K562 (cell line): ENCODE measurements around the gene CALM1. TPM values are rescaled to one million over a fixed set of nuclear protein-coding genes. Genes with fewer than 3 reads are reported as not detected.

Experiments
- ATAC-seq: fragments of 200-7000 bp; cut with Tn5 transposase; 3 replicates; pipeline ENCODE4 v1.9.1; 2020; ENCODE audit warnings: moderate library complexity
- BruUV-seq: library from RNA; stranded (reverse); fragments of 400-500 nt; replicated peaks from 2 replicates; lab custom pipeline; 2021; lab: Mats Ljungman, UMichigan
- CTCF ChIA-PET: fragments of 300-600 bp; formaldehyde crosslinking; extraction: SDS; loops from one replicate; lab custom pipeline; 2021; ENCODE audit warnings: low intra/inter-chr PET ratio; lab: Yijun Ruan, JAX
- POLR2A ChIA-PET: fragments of 300-600, 350-650 bp; sonication (Branson Sonifier 250); formaldehyde crosslinking; extraction: SDS; loops from one replicate; lab custom pipeline; 2021; ENCODE audit warnings: antibody characterized with exemption, inconsistent platforms; lab: Yijun Ruan, JAX
- DNase-seq, 4 experiments: peaks; one replicate each; pipeline versions ENCODE4 v3.0.0 to v3.0.0-alpha.2; 2011 to 2018; ENCODE audit warnings: low spot score in 3 of 4, mixed read lengths in 3 of 4; ENCODE audit errors: extremely low read depth in 1 of 4
- FAIRE-seq: peaks from 2 replicates; lab custom pipeline; 2011; peaks lifted over from hg19 to GRCh38; lab: Jason Lieb, UNC
- H2AFZ ChIP-seq: 2 replicates; pipeline ENCODE4 v1.6.0; 2011; ENCODE audit warnings: low read depth, low read length, control low read depth, inconsistent platforms
- H3K27ac ChIP-seq: fragments of 200-600 bp; 3 replicates; pipeline ENCODE4 v1.8.0; 2011; ENCODE audit warnings: low read depth, mild to moderate bottlenecking, control low read depth, inconsistent platforms, low read length, moderate library complexity, mixed read lengths; ENCODE audit errors: extremely low read depth
- H3K27me3 ChIP-seq, 2 experiments: fragments of 300-600 bp in 1 of 2; 2 replicates in 1 of 2; 3 replicates in 1 of 2; pipeline versions ENCODE4 v1.6.0 to v1.8.0; 2011; ENCODE audit warnings: inconsistent platforms in 2 of 2, low read length in 2 of 2, mild to moderate bottlenecking in 1 of 2, mixed read lengths in 1 of 2, moderate library complexity in 1 of 2; ENCODE audit not compliant: control insufficient read depth in 2 of 2, insufficient read depth in 2 of 2
- H3K36me3 ChIP-seq: fragments of 300-600 bp; 3 replicates; pipeline ENCODE4 v1.8.0; 2011; ENCODE audit warnings: mild to moderate bottlenecking, low read length, inconsistent platforms; ENCODE audit not compliant: control insufficient read depth, insufficient read depth
- H3K4me1 ChIP-seq, 2 experiments: fragments of 200-600 bp in 1 of 2; replicated peaks in 1 of 2; 2 replicates in 1 of 2; 3 replicates in 1 of 2; pipeline versions ENCODE4 v1.5.1 to v1.8.0; 2011; ENCODE audit warnings: inconsistent platforms in 2 of 2, low read length in 2 of 2, mild to moderate bottlenecking in 1 of 2, mixed read lengths in 1 of 2, moderate library complexity in 1 of 2; ENCODE audit not compliant: control insufficient read depth in 2 of 2, insufficient read depth in 2 of 2
- H3K4me2 ChIP-seq: 2 replicates; pipeline ENCODE4 v1.6.1; 2011; ENCODE audit warnings: low read length, control low read depth, inconsistent platforms, mixed read lengths; ENCODE audit not compliant: insufficient read depth
- H3K4me3 ChIP-seq: fragments of 200-600 bp; sonication (generic), shearing (Covaris generic); 2 replicates; pipeline ENCODE4 v1.5.1; 2016; ENCODE audit warnings: control low read depth, inconsistent platforms
- H3K79me2 ChIP-seq: fragments of 200-600 bp; 3 replicates; pipeline ENCODE4 v1.8.0; 2011; ENCODE audit warnings: low read length, inconsistent platforms; ENCODE audit not compliant: control insufficient read depth, insufficient read depth
- H3K9ac ChIP-seq, 2 experiments: 2 replicates each; pipeline versions ENCODE4 v1.6.0 to v1.6.1; 2011; ENCODE audit warnings: low read depth in 2 of 2, low read length in 2 of 2, control low read depth in 1 of 2, inconsistent platforms in 1 of 2, mild to moderate bottlenecking in 1 of 2, mixed read lengths in 1 of 2; ENCODE audit not compliant: insufficient read depth in 1 of 2
- H3K9me1 ChIP-seq: one replicate; pipeline ENCODE4 v1.6.0; 2011; ENCODE audit warnings: inconsistent platforms, mild to moderate bottlenecking, low read length, moderate library complexity; ENCODE audit not compliant: control insufficient read depth, insufficient read depth
- H3K9me3 ChIP-seq: replicated peaks from 2 replicates; pipeline ENCODE4 v1.5.1; 2011; ENCODE audit warnings: low read depth, low read length, inconsistent platforms; ENCODE audit not compliant: control insufficient read depth, insufficient read depth
- H4K20me1 ChIP-seq: replicated peaks from 2 replicates; pipeline ENCODE4 v1.6.1; 2011; ENCODE audit warnings: low read length, inconsistent platforms, mixed read lengths; ENCODE audit not compliant: control insufficient read depth, insufficient read depth
- ASH1L ChIP-seq: fragments of 450-650 bp; IDR thresholded peaks from 2 replicates; pipeline ENCODE4 v1.6.1; 2018; ENCODE audit warnings: borderline replicate concordance, mild to moderate bottlenecking, low read depth; ENCODE audit not compliant: partially characterized antibody
- CC2D1A ChIP-seq: fragments of 450-650 bp; IDR thresholded peaks from 2 replicates; pipeline ENCODE4 v1.6.1; 2017; ENCODE audit warnings: mild to moderate bottlenecking
- DNMT1 ChIP-seq: fragments of 450-650 bp; IDR thresholded peaks from 2 replicates; pipeline ENCODE4 v1.6.1; 2016; ENCODE audit warnings: antibody characterized with exemption, mild to moderate bottlenecking
- FOXJ2 ChIP-seq: fragments of 200-800 bp; sonication (Bioruptor generic); IDR thresholded peaks from 2 replicates; pipeline ENCODE4 v1.6.1; 2016; ENCODE audit warnings: missing genetic modification characterization, missing compliant biosample characterization
- JUND ChIP-seq, 2 experiments: IDR thresholded peaks; 2 replicates in 1 of 2; 3 replicates in 1 of 2; pipeline ENCODE4 v1.6.1; 2011; ENCODE audit warnings: borderline replicate concordance in 2 of 2, low read depth in 2 of 2, low read length in 2 of 2, improper control_type of control experiment in 1 of 2, missing biosample characterization in 1 of 2, missing genetic modification characterization in 1 of 2, missing genetic modification reagents in 1 of 2
- MYNN ChIP-seq, 2 experiments: sonication (generic); formaldehyde crosslinking in 1 of 2; IDR thresholded peaks; 2 replicates each; pipeline versions ENCODE4 v1.5.0 to v1.6.1; 2016 to 2020; ENCODE audit warnings: antibody characterized with exemption in 1 of 2, missing genetic modification reagents in 1 of 2
- NFXL1 ChIP-seq: fragments of 450-650 bp; formaldehyde crosslinking; IDR thresholded peaks from 2 replicates; pipeline ENCODE4 v1.4.0; 2021; ENCODE audit warnings: mild to moderate bottlenecking
- PTBP1 ChIP-seq: fragments of 200-400 bp; formaldehyde crosslinking; IDR thresholded peaks from 2 replicates; pipeline ENCODE4 v1.6.1; 2017; ENCODE audit warnings: low read depth, low read length
- RBM17 ChIP-seq: fragments of 200-400 bp; formaldehyde crosslinking; IDR thresholded peaks from 2 replicates; pipeline ENCODE4 v1.6.1; 2017; ENCODE audit warnings: low read depth, mild to moderate bottlenecking, low read length, borderline replicate concordance
- RBM25 ChIP-seq: fragments of 200-400 bp; formaldehyde crosslinking; IDR thresholded peaks from 2 replicates; pipeline ENCODE4 v1.6.1; 2018; ENCODE audit warnings: low read length, low read depth, moderate library complexity; ENCODE audit not compliant: severe bottlenecking
- SIN3B ChIP-seq: fragments of 450-650 bp; IDR thresholded peaks from 2 replicates; pipeline ENCODE4 v1.6.1; 2017; ENCODE audit warnings: low read depth, mild to moderate bottlenecking, moderate library complexity
- SRSF9 ChIP-seq: fragments of 200-400 bp; formaldehyde crosslinking; IDR thresholded peaks from 2 replicates; pipeline ENCODE4 v1.6.1; 2017; ENCODE audit warnings: low read depth, low read length, borderline replicate concordance
- TBL1XR1 ChIP-seq, 2 experiments: IDR thresholded peaks; 2 replicates each; pipeline ENCODE4 v1.6.1; 2012; ENCODE audit warnings: improper control_type of control experiment in 2 of 2, low read length in 2 of 2, mild to moderate bottlenecking in 1 of 2
- ZKSCAN1 ChIP-seq: fragments of 150-350 bp; IDR thresholded peaks from 2 replicates; pipeline ENCODE4 v1.6.1; 2016; ENCODE audit warnings: low read depth, low read length
- ZNF175 ChIP-seq: fragments of 200-800 bp; sonication (Bioruptor generic); IDR thresholded peaks from 2 replicates; pipeline ENCODE4 v1.6.1; 2016; ENCODE audit warnings: low read depth, mild to moderate bottlenecking, missing genetic modification characterization, missing compliant biosample characterization
- ZNF668 ChIP-seq: fragments of 250-450 bp; sonication (Bioruptor Pico); IDR thresholded peaks from 2 replicates; pipeline ENCODE4 v1.8.0; 2022; ENCODE audit warnings: mild to moderate bottlenecking, inconsistent platforms
- WGBS: fragments of 100-300 bp; shearing (Covaris generic); methylation state at CpG from one replicate; pipeline ENCODE4 v1.1.6; 2016; ENCODE audit warnings: low coverage, mixed read lengths; ENCODE audit not compliant: insufficient coverage; ENCODE audit errors: missing lambda C conversion rate; 5-methylcytosine and 5-hydroxymethylcytosine counted together
- in situ Hi-C: fragments of 300-500 bp; cut with MboI; formaldehyde crosslinking; loops from 4 replicates; pipeline ENCODE4 v1.15.0; 2018; ENCODE audit warnings: inconsistent platforms, mixed read lengths
- intact Hi-C: fragments of 100-400 bp; cut with micrococcal nuclease; formaldehyde crosslinking; loops from 2 replicates; pipeline ENCODE4 v1.14.2; 2022
- polyA plus RNA-seq, 8 experiments: library from polyadenylated mRNA; depleted of rRNA in 4 of 8; stranded (reverse) in 5 of 8; unstranded in 3 of 8; fragments of >200 nt; fragmentation: Nextera tagmentation in 2 of 8; fragmentation: Illumina TruSeq in 1 of 8; extraction: Ambion mirVana in 2 of 8; extraction: Trizol in 1 of 8; gene quantifications; 2 replicates each; pipeline versions ENCODE4 v1.2.1 to v1.2.3, GENCODE V29; 2011 to 2014; ENCODE audit warnings: inconsistent platforms in 1 of 8, missing spikeins in 1 of 8
- total RNA-seq, 7 experiments: library from RNA; depleted of rRNA in 6 of 7; stranded (reverse); fragments of >200 nt in 6 of 7; fragmentation: Illumina TruSeq in 2 of 7; extraction: Trizol in 2 of 7; gene quantifications; 2 replicates each; pipeline versions ENCODE4 v1.2.1 to v1.2.3, GENCODE V29; 2011 to 2021; ENCODE audit warnings: low replicate concordance in 1 of 7

CALM1 gene
- total and polyA plus RNA-seq, 9 of the 15 experiments (the other 6 are each of a cell fraction or from before 2014, with no cell fraction given) = 48.0 to 269 (median 158) TPM

- 0% methylated on average over 1 of the region's 2 CpGs for WGBS
- CTCF ChIA-PET = no interaction called here
- no peak for ATAC-seq
These were observed 45.6 kb downstream of the CALM1 start for GRCh38 chr14:90442388-90442787.

GRCh38 chr14:90443161-90444076 is 46.6 kb downstream of the CALM1 start:
- no peak overlapping the region for H3K4me2 ChIP-seq
- DNase-seq = no peak
- H4K20me1 ChIP-seq = no peaks in the 10 kb centered on the region
- H3K4me1 ChIP-seq = no peaks in the 10 kb centered on the region
- H3K27me3 ChIP-seq = peaks cover 0 to 5% of the 10 kb centered on the region in 2 experiments; a peak in 2 of 5 replicates
- ChIA-PET CTCF (no interaction called here), POLR2A (interaction anchor here (0.9 to 1.4 kb wide), 2 partner anchors 12 to 15 kb away, joined by 3 to 5 read pairs; no protein-coding TSS in a partner anchor)
- H3K9ac ChIP-seq = no peak overlapping the region
- no peak overlapping the region for H3K4me3 ChIP-seq
- ATAC-seq = no peak; the same call in 2 of the 3 replicates
- H3K79me2 ChIP-seq = no peaks in the 10 kb centered on the region
- in situ Hi-C loops = no loop called here
- FAIRE-seq = no peak
- H3K9me1 ChIP-seq = no peaks in the 10 kb centered on the region
- intact Hi-C loops = no loop called here
- no peak overlapping the region for H3K27ac ChIP-seq
- no peaks in the 10 kb centered on the region for H3K36me3 ChIP-seq
- BruUV-seq = no TSS peak
- H2AFZ ChIP-seq = no peak overlapping the region
- 2% methylated on average over 15 of the region's 16 CpGs for WGBS
- H3K9me3 ChIP-seq = 0 out of 2 replicates have a peak, but pooled peaks cover 3% of the 10 kb centered on the region
- TF ChIP-seq TBL1XR1 (IDR thresholded peaks at IDR 0.05; ENCODE audit: low read length in 2 of 2) (no peak), DNMT1 (no peak), ZKSCAN1 (no peak), RBM17 (no peak), ZNF175 (no peak), RBM25 (no peak), MYNN (IDR thresholded peaks at IDR 0.05) (no peak), MYNN (CRISPR knock-in tag; IDR thresholded peaks at IDR 0.05) (no peak), ASH1L (no peak), FOXJ2 (no peak), CC2D1A (no peak), ZNF668 (CRISPR knock-in tag) (no peak), PTBP1 (no peak), NFXL1 (no peak), SRSF9 (no peak), JUND (IDR thresholded peaks at IDR 0.05; ENCODE audit: borderline replicate concordance, low read depth, low read length) (no peak), JUND (tag; IDR thresholded peaks at IDR 0.05; ENCODE audit: borderline replicate concordance, low read depth, low read length) (no peak)

More at GRCh38 chr14:90442388-90442787, 45.6 kb downstream of the CALM1 start:
- Histone ChIP-seq H2AFZ (no peak overlapping the region), H3K79me2 (no peaks in the 10 kb centered on the region), H3K4me3 (no peak overlapping the region), H3K4me1 (no peaks in the 10 kb centered on the region), H3K4me2 (no peak overlapping the region), H4K20me1 (no peaks in the 10 kb centered on the region), H3K27ac (no peak overlapping the region), H3K9me1 (no peaks in the 10 kb centered on the region), H3K9ac (no peak overlapping the region), H3K27me3 (peaks cover 0 to 9% of the 10 kb centered on the region in 2 experiments; a peak in 2 of 5 replicates), H3K9me3 (no peaks in the 10 kb centered on the region), H3K36me3 (no peaks in the 10 kb centered on the region)
- BruUV-seq = no TSS peak
- in situ Hi-C loops (no loop called here), intact Hi-C loops (no loop called here)
- POLR2A ChIA-PET = interaction anchor here (0.6 to 0.7 kb wide), 2 partner anchors 14 to 39 kb away, joined by 3 to 4 read pairs; no protein-coding TSS in a partner anchor
- TF ChIP-seq SIN3B = no peak
- no peak for FAIRE-seq
- no peak for DNase-seq
